GM12892 (cell line): ENCODE data around the gene C1QTNF4. TPM values are rescaled to one million over a fixed set of nuclear protein-coding genes. Genes with fewer than 3 reads are reported as not detected.
"Not testable (repeated sequence)": the region's sequence is repeated elsewhere in the genome, so short reads cannot be mapped to it uniquely, and the experiment has no call there.

Experiments
- DNase-seq: peaks from one replicate; pipeline ENCODE4 v3.0.0; 2011; ENCODE audit not compliant: insufficient read length
- FAIRE-seq: peaks from 2 replicates; lab custom pipeline; 2011; peaks lifted over from hg19 to GRCh38; lab: Jason Lieb, UNC
- POLR2A ChIP-seq: IDR thresholded peaks from 2 replicates; pipeline ENCODE4 v1.6.1; 2011; ENCODE audit warnings: low read depth, low read length, control low read depth
- POLR2AphosphoS5 ChIP-seq: IDR thresholded peaks from 2 replicates; pipeline ENCODE4 v1.6.1; 2011; ENCODE audit warnings: low read depth, low read length, control low read depth
- TAF1 ChIP-seq: IDR thresholded peaks from 2 replicates; pipeline ENCODE4 v1.6.1; 2011; ENCODE audit warnings: low read depth, mild to moderate bottlenecking, control low read depth, low read length, borderline replicate concordance
- polyA plus RNA-seq: library from polyadenylated mRNA; unstranded; fragments of >200 nt; gene quantifications from one replicate; pipeline ENCODE4 v1.2.1, GENCODE V29; 2012; ENCODE audit warnings: missing spikeins, inconsistent platforms; ENCODE audit not compliant: missing spikeins

The C1QTNF4 gene
- polyA plus RNA-seq = not detected

GRCh38 chr11:47593934-47594855 lies at the start of gene C1QTNF4:
Gene C1QTNF4 (minus strand): TSS chr11:47594411. CDS start chr11:47590810, 3,601 bp downstream.
- no peak for FAIRE-seq
- no peak for DNase-seq
- TF ChIP-seq POLR2A (no peak), POLR2AphosphoS5 (no peak), TAF1 (no peak)

DNA sequence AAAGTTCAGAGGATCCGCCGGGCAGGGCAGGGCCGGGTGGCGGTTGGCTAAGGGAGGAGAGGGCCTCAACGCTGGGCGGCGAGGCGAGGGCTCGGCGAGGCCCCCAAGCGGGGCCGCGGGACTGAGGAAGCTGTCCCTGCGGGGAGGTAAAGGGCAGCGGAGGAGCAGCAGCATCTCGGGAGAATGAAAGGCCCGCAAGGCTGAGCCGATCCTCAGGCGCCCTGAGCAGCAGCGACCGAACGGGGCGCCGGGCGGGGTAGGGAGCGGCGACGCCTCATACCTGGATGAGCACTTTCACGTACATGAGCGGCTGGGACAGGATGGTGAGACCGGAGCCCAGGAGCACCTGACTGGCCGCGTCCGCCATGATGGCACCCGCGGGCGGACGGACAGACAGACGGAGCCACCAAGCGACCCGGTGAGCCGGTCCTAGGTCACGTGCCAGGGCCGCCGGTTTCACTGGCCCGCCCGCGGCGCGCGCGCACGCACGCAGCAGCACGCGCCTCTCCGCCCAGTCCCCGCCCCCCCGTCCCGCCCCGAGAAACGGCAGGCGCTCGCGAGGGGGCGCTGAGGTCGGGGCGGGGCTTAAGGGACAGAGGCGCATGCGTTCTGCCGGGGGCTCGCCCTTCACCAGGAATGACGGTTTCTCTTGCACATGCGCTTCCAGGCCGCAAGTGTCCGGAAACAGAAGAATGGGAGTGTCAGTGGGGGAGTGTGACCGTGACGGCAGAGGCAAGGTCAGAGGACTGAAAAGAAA lies 48.1 kb upstream of the C1QTNF4 start, which contains the start of gene MTCH2:
Gene MTCH2 (minus strand): TSS at position 461 of the 757 bp plus-strand sequence. CDS start 94 bp downstream, at position 367.
- peak; percentile 93 for TF ChIP-seq POLR2AphosphoS5
- TF ChIP-seq TAF1 = peak; percentile 88
- peak; percentile 95 for TF ChIP-seq POLR2A
- DNase-seq (peak; percentile 88), FAIRE-seq (peak; percentile 97)

DNA sequence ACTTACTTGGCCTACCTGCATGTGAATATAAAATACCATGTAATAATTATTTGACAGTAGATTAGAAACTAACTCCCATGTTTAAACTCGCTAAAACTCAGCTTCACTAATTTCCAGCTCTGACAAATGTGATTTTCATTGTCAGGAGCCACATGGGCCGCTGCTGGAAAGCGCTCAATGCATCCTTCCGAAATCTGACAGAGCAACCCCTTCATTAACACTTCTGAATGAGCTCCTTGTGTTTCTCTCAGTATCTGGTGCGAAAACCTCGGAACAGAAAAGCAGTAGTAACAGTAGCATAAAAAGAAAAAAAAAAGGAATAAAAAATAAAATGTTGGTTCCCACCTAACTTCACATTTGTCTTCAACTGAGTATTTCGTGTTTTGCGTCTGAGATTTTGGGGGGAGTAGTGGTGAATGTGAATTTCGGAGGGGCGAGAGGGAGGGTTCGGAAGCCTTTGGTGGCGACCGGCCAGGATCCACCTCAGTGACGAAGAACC lies 47.4 kb upstream of the C1QTNF4 start:
- FAIRE-seq (no peak), DNase-seq (no peak)
- TF ChIP-seq POLR2AphosphoS5 (no peak), POLR2A (no peak), TAF1 (no peak)

DNA sequence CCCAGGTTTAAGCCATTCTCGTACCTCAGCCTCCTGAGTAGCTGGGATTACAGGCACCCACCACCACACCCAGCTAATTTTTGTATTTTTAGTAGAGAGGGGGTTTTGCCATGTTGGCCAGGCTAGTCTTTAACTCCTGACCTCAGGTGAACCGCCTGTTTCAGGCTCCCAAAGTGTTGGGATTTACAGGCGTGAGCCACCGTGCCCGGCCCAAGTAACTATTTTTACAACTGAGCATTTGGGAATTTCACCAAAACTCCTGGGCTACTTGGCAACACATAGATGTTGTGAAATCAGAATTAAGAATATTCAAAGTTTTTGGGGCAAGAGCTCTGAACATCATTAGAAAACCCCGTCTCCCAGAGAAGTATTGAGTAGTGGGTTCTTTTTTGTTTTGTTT lies 46.3 kb upstream of the C1QTNF4 start:
- not testable (repeated sequence) for DNase-seq, FAIRE-seq

GRCh38 chr11:47636331-47636730 lies 42.1 kb upstream of the C1QTNF4 start:
- DNase-seq, FAIRE-seq: not testable (repeated sequence)

- TF ChIP-seq POLR2A (no peak), POLR2AphosphoS5 (no peak), TAF1 (no peak)
- FAIRE-seq (no peak), DNase-seq (no peak)
These were observed 37.3 kb upstream of the C1QTNF4 start for GRCh38 chr11:47631473-47631872.

GRCh38 chr11:47628026-47628425 lies 33.8 kb upstream of the C1QTNF4 start:
- FAIRE-seq (no peak), DNase-seq (no peak)
- no peak for TF ChIP-seq POLR2A
- no peak for TF ChIP-seq POLR2AphosphoS5
- TF ChIP-seq TAF1 = no peak

DNA sequence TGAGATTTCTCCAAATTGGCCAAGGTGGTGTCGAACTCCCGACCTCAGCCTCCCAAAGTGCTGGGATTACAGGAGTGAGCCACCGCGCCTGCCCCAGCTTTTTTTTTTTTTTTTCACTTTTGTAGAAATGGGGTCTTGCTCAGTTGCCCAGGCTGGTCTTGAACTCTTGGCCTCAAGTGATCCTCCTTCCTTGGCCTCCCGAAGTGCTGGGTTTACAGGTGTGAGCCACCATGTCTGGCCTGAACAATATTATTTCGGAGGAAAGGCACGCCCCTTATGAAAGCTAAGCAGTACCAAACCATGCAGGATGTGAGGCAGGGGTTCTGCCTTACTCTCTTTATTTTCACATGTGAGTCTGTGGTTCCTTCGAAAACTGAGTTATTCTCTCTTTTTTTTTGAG lies 32.0 kb upstream of the C1QTNF4 start:
- DNase-seq (no peak), FAIRE-seq (no peak)
- no peak for TF ChIP-seq TAF1
- no peak for TF ChIP-seq POLR2AphosphoS5
- TF ChIP-seq POLR2A = no peak

DNA sequence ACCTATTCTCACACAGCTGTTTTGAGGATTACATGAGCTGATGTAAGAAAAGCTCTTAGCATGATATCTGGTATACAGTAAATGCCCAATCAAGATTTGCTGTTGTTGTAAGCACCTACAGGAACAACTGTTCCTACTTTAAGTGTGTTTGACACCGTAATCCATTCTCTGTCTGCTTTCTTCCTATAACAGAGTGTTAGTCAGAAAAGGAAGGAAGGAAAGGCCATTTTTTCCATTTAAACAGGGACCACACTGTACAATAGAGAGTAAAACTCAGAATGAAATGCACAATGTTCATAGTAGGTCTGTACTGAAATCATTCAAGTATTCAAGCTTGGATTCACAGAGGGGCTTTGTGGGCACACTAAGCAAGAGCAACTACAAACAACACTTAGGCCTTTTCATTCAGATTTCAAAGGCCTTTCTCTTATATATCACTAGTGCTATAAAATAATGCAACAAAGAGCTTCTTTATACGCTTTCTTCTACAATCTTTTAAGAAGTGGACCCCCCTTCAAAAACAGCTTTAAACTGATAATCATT lies 26.7 kb upstream of the C1QTNF4 start:
- DNase-seq = no peak
- no peak for FAIRE-seq
- no peak for TF ChIP-seq TAF1
- no peak for TF ChIP-seq POLR2A
- no peak for TF ChIP-seq POLR2AphosphoS5

DNA sequence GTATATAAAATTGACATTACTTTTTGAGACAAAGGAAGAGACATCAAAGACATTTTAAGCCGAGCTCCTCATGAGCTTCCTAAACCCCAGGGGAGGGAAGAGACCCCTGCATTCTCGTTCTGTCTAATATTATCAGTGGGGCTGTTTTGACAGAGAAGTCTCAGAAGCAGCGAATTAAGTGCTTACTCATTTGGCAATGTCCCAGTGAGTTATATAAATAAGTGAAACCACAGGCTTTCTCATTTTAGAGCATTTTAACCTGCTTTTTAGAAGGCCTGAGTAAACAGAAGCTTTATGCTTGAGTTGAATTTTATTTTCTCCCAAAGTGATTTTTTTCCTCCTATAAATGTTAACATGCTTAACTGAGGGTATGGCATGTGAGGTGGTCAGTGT lies 23.2 kb upstream of the C1QTNF4 start:
- FAIRE-seq = no peak
- TF ChIP-seq POLR2A (no peak), TAF1 (no peak), POLR2AphosphoS5 (no peak)
- no peak for DNase-seq

GRCh38 chr11:47616726-47617416 lies 22.7 kb upstream of the C1QTNF4 start:
- DNase-seq = no peak
- no peak for FAIRE-seq
- no peak for TF ChIP-seq POLR2AphosphoS5
- TF ChIP-seq POLR2A = no peak
- TF ChIP-seq TAF1 = no peak

- DNase-seq (no peak), FAIRE-seq (no peak)
- TF ChIP-seq POLR2AphosphoS5 (no peak), TAF1 (no peak), POLR2A (no peak)
These were observed 21.0 kb upstream of the C1QTNF4 start for GRCh38 chr11:47615249-47615648.
